GM12878 (cell line): ENCODE data around the gene TYSND1. TPM values are rescaled to one million over a fixed set of nuclear protein-coding genes. Genes with fewer than 3 reads are reported as not detected.

ENCODE experiments used
- ATAC-seq: fragments of 200-7000 bp; cut with Tn5 transposase; 3 replicates; pipeline ENCODE4 v1.9.1; 2020; ENCODE audit warnings: mild to moderate bottlenecking, moderate library complexity
- BruUV-seq: library from RNA; stranded (reverse); fragments of 400-500 nt; replicated peaks from 2 replicates; lab custom pipeline; 2021; lab: Mats Ljungman, UMichigan
- CTCF ChIA-PET: fragments of 300-600 bp; sonication (Branson Sonifier 250); formaldehyde crosslinking; extraction: SDS; loops from one replicate; lab custom pipeline; 2021; ENCODE audit warnings: inconsistent platforms; lab: Yijun Ruan, JAX
- POLR2A ChIA-PET: fragments of 350-600 bp; formaldehyde crosslinking; extraction: SDS; loops from one replicate; lab custom pipeline; 2021; ENCODE audit warnings: inconsistent platforms; lab: Charles Lee
- RAD21 ChIA-PET: fragments of 300-600 bp; sonication (Branson Sonifier 250); formaldehyde crosslinking; loops from one replicate; lab custom pipeline; 2023; ENCODE audit warnings: antibody characterized with exemption; ENCODE audit not compliant: unreplicated experiment; lab: Charles Lee
- SMC1A ChIA-PET: fragments of 300-600 bp; sonication (Branson Sonifier 250); formaldehyde crosslinking; loops from one replicate; lab custom pipeline; 2023; ENCODE audit not compliant: unreplicated experiment, uncharacterized antibody; lab: Charles Lee
- DNase-seq: peaks from one replicate; pipeline ENCODE4 v3.0.0-alpha.2; 2011; ENCODE audit warnings: low read depth, low spot score
- FAIRE-seq: peaks from 3 replicates; lab custom pipeline; 2011; peaks lifted over from hg19 to GRCh38; lab: Jason Lieb, UNC
- H2AFZ ChIP-seq: 2 replicates; pipeline ENCODE4 v1.6.0; 2011; ENCODE audit warnings: low read depth, low read length, control low read depth; ENCODE audit not compliant: control insufficient read depth
- H3K27ac ChIP-seq: 2 replicates; pipeline ENCODE4 v1.5.1; 2011; ENCODE audit warnings: control low read depth; ENCODE audit not compliant: control insufficient read depth, insufficient read depth
- H3K27me3 ChIP-seq, 2 experiments: replicated peaks in 1 of 2; 2 replicates each; pipeline versions ENCODE4 v1.6.0 to v1.6.1; 2011; ENCODE audit warnings: low read length in 1 of 2; ENCODE audit not compliant: control insufficient read depth in 2 of 2, insufficient read depth in 2 of 2
- H3K36me3 ChIP-seq, 2 experiments: 2 replicates each; pipeline ENCODE4 v1.5.1; 2011; ENCODE audit warnings: low read length in 1 of 2; ENCODE audit not compliant: control insufficient read depth in 2 of 2, insufficient read depth in 2 of 2
- H3K4me1 ChIP-seq: 2 replicates; pipeline ENCODE4 v1.6.1; 2011; ENCODE audit warnings: mild to moderate bottlenecking, low read length, moderate library complexity, mixed read lengths; ENCODE audit not compliant: control insufficient read depth, insufficient read depth
- H3K4me2 ChIP-seq: 2 replicates; pipeline ENCODE4 v1.6.0; 2011; ENCODE audit warnings: control low read depth; ENCODE audit not compliant: control insufficient read depth, insufficient read depth
- H3K4me3 ChIP-seq: fragments of 200-600 bp; sonication (generic); 2 replicates; pipeline ENCODE4 v1.5.1; 2016
- H3K79me2 ChIP-seq: 2 replicates; pipeline ENCODE4 v1.6.0; 2011; ENCODE audit warnings: low read length; ENCODE audit not compliant: control insufficient read depth, insufficient read depth
- H3K9ac ChIP-seq: 2 replicates; pipeline ENCODE4 v1.8.0; 2011; ENCODE audit warnings: low read length, control low read depth, mixed read lengths; ENCODE audit not compliant: control insufficient read depth, insufficient read depth
- H3K9me3 ChIP-seq: replicated peaks from 3 replicates; pipeline ENCODE4 v1.5.1; 2011; ENCODE audit warnings: mild to moderate bottlenecking, low read length; ENCODE audit not compliant: control insufficient read depth, insufficient read depth
- H4K20me1 ChIP-seq: 2 replicates; pipeline ENCODE4 v1.6.0; 2011; ENCODE audit not compliant: control insufficient read depth, insufficient read depth
- GATAD2B ChIP-seq: fragments of 450-650 bp; conservative IDR thresholded peaks from 2 replicates; pipeline ENCODE4 v1.6.1; 2017; ENCODE audit warnings: low read depth, mild to moderate bottlenecking, moderate library complexity
- MXI1 ChIP-seq: fragments of 150-350 bp; IDR thresholded peaks from 2 replicates; pipeline ENCODE4 v1.6.1; 2011; ENCODE audit warnings: low read depth, mild to moderate bottlenecking, inconsistent platforms, low read length, improper control_type of control experiment
- NFIC ChIP-seq: IDR thresholded peaks from 2 replicates; pipeline ENCODE4 v1.6.1; 2012; ENCODE audit warnings: low read depth, mild to moderate bottlenecking, inconsistent platforms, low read length, moderate library complexity
- SMC3 ChIP-seq: IDR thresholded peaks from 2 replicates; pipeline ENCODE4 v1.6.1; 2011; ENCODE audit warnings: low read length, improper control_type of control experiment, borderline replicate concordance
- SREBF2 ChIP-seq: IDR thresholded peaks from 2 replicates; pipeline ENCODE4 v1.6.1; 2012; ENCODE audit warnings: mild to moderate bottlenecking, low read length
- SRF ChIP-seq, 2 experiments: IDR thresholded peaks; 2 replicates each; pipeline ENCODE4 v1.6.1; 2011; ENCODE audit warnings: low read depth in 2 of 2, low read length in 2 of 2, mild to moderate bottlenecking in 1 of 2, moderate library complexity in 1 of 2
- STAT1 ChIP-seq: fragments of 450-650 bp; conservative IDR thresholded peaks from 2 replicates; pipeline ENCODE4 v1.6.1; 2014; ENCODE audit warnings: antibody characterized with exemption, mild to moderate bottlenecking
- YBX1 ChIP-seq: fragments of 450-650 bp; IDR thresholded peaks from 2 replicates; pipeline ENCODE4 v1.6.1; 2016; ENCODE audit warnings: antibody characterized with exemption
- WGBS: methylation state at CpG from one replicate; pipeline ENCODE4 v1.1.6; 2016; ENCODE audit warnings: low lambda C conversion rate; ENCODE audit not compliant: insufficient replicate concordance, insufficient coverage; ENCODE audit errors: missing lambda C conversion rate; 5-methylcytosine and 5-hydroxymethylcytosine counted together
- in situ Hi-C: fragments of 300-500 bp; cut with MboI; formaldehyde crosslinking; loops from 9 replicates; pipeline ENCODE4 v1.14.3; 2018; ENCODE audit warnings: mixed read lengths
- intact Hi-C: fragments of 100-400 bp; cut with micrococcal nuclease; formaldehyde crosslinking; loops from one replicate; pipeline ENCODE4 v1.14.2; 2022; ENCODE audit not compliant: unreplicated experiment
- polyA plus RNA-seq, 11 experiments: library from polyadenylated mRNA; depleted of rRNA in 4 of 11; unstranded in 6 of 11; stranded (reverse) in 5 of 11; fragments of >200 nt; fragmentation: Nextera tagmentation in 4 of 11; fragmentation: Illumina TruSeq in 1 of 11; extraction: Ambion mirVana in 4 of 11; extraction: Trizol in 1 of 11; gene quantifications; 1 replicate in 1 of 11; 2 replicates in 10 of 11; pipeline versions ENCODE4 v1.2.1 to v1.2.3, GENCODE V29; 2011 to 2016; ENCODE audit warnings: inconsistent platforms in 2 of 11, missing spikeins in 2 of 11, low read depth in 1 of 11
- total RNA-seq, 4 experiments: library from RNA; depleted of rRNA in 3 of 4; stranded (reverse); fragments of >200 nt in 3 of 4; fragmentation: Illumina TruSeq in 1 of 4; extraction: Trizol in 1 of 4; gene quantifications; 2 replicates each; pipeline versions ENCODE4 v1.2.1 to v1.2.3, GENCODE V29; 2013 to 2021
- TF ChIP-seq, protein P1 (sequence below): fragments of 450-650 bp; IDR thresholded peaks from 2 replicates; pipeline ENCODE4 v1.6.1; 2017; ENCODE audit warnings: antibody characterized with exemption, mild to moderate bottlenecking, moderate library complexity

TYSND1 gene
- total and polyA plus RNA-seq, 10 of the 15 experiments (the other 5 are each of a cell fraction or from before 2014, with no cell fraction given), result 1.9 to 21.4 (median 12.0) TPM

DNA sequence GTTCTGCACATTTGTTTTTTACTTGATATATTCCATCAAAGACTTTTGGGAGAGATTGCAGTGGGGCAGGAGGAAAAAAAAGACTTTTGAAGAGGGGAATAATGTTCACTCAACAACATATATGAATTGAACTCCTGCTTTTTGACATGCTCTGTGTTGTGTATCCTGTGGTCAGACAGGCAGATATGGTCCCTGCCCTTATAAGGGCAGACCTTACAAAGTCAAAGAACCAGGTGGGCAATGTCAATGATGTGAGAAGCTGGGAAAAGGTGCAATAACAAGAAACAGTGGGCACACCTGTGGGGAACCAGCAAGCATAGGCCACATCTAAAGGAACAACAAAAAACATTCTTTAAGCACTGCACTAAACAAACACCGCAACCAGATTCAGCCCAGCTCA, 22.1 kb downstream of the TYSND1 start:
- no peaks in the 10 kb centered on the region for H3K27me3 ChIP-seq
- CTCF ChIA-PET, result interaction anchor here (0.6 to 2.9 kb wide), 2 partner anchors 8 to 32 kb away, joined by 3 to 23 read pairs; no protein-coding TSS in a partner anchor
- in situ Hi-C loops, result no loop called here
- H3K4me3 ChIP-seq, result no peak overlapping the region
- H3K79me2 ChIP-seq, result peaks cover 2% of the 10 kb centered on the region; the same call in 1 of the 2 replicates
- no TSS peak for BruUV-seq
- no peak for TF ChIP-seq NFIC
- TF ChIP-seq SREBF2, result no peak
- TF ChIP-seq SMC3, result no peak
- TF ChIP-seq STAT1, result no peak
- TF ChIP-seq, protein P1, sequence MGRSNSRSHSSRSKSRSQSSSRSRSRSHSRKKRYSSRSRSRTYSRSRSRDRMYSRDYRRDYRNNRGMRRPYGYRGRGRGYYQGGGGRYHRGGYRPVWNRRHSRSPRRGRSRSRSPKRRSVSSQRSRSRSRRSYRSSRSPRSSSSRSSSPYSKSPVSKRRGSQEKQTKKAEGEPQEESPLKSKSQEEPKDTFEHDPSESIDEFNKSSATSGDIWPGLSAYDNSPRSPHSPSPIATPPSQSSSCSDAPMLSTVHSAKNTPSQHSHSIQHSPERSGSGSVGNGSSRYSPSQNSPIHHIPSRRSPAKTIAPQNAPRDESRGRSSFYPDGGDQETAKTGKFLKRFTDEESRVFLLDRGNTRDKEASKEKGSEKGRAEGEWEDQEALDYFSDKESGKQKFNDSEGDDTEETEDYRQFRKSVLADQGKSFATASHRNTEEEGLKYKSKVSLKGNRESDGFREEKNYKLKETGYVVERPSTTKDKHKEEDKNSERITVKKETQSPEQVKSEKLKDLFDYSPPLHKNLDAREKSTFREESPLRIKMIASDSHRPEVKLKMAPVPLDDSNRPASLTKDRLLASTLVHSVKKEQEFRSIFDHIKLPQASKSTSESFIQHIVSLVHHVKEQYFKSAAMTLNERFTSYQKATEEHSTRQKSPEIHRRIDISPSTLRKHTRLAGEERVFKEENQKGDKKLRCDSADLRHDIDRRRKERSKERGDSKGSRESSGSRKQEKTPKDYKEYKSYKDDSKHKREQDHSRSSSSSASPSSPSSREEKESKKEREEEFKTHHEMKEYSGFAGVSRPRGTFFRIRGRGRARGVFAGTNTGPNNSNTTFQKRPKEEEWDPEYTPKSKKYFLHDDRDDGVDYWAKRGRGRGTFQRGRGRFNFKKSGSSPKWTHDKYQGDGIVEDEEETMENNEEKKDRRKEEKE, result no peak
- no peak for TF ChIP-seq YBX1
- TF ChIP-seq SRF (IDR thresholded peaks at IDR 0.05; ENCODE audit: low read depth in 2 of 2, low read length in 2 of 2), result peak; percentile 46 to 72; a peak in 2 of 4 replicates
- TF ChIP-seq GATAD2B, result no peak
- no peak for TF ChIP-seq MXI1
- TF ChIP-seq, all 136 proteins: peak for 1
- ChIA-PET SMC1A (interaction anchor here (1.6 kb wide), 1 partner anchor 22 kb away, joined by 4 read pairs; the partner anchor contains the start of gene TYSND1), RAD21 (interaction anchor here (2.0 kb wide), 1 partner anchor 22 kb away, joined by 4 read pairs; the partner anchor contains the start of gene TYSND1), POLR2A (no interaction called here)
- H3K27ac ChIP-seq, result no peak overlapping the region
- H3K36me3 ChIP-seq, result peaks cover 6 to 7% of the 10 kb centered on the region in 2 experiments; a peak in 3 of 4 replicates
- H4K20me1 ChIP-seq, result no peaks in the 10 kb centered on the region
- DNase-seq (no peak), FAIRE-seq (no peak), ATAC-seq (no peak)
- H3K9me3 ChIP-seq, result no peaks in the 10 kb centered on the region
- no peak overlapping the region for H2AFZ ChIP-seq
- H3K4me1 ChIP-seq, result peaks cover 9% of the 10 kb centered on the region
- H3K4me2 ChIP-seq, result no peak overlapping the region
- 100% methylated on average over 1 of the region's 1 CpG for WGBS
- H3K9ac ChIP-seq, result no peak overlapping the region
- intact Hi-C loops, result no loop called here
